Skeletal muscle satellite cell (primary cell): ENCODE data around the gene THY1.
"Not testable (repeated sequence)": the region's sequence is repeated elsewhere in the genome, so short reads cannot be mapped to it uniquely, and the experiment has no call there.

Experiments used
- H3K27me3 ChIP-seq: 2 replicates; pipeline ENCODE4 v1.7.0; 2013; ENCODE audit warnings: low read length; ENCODE audit not compliant: control insufficient read depth, insufficient read depth
- H3K36me3 ChIP-seq: 2 replicates; pipeline ENCODE4 v1.7.0; 2013; ENCODE audit warnings: mild to moderate bottlenecking, control low read depth, low read length; ENCODE audit not compliant: insufficient read depth
- H3K4me1 ChIP-seq: 2 replicates; pipeline ENCODE4 v1.7.0; 2013; ENCODE audit warnings: low read length; ENCODE audit not compliant: control insufficient read depth, insufficient read depth
- H3K4me2 ChIP-seq: 2 replicates; pipeline ENCODE4 v1.7.0; 2013; ENCODE audit warnings: mild to moderate bottlenecking, low read length
- H3K4me3 ChIP-seq: 2 replicates; pipeline ENCODE4 v1.7.0; 2013; ENCODE audit warnings: low read length
- H3K9ac ChIP-seq: 2 replicates; pipeline ENCODE4 v1.7.0; 2013; ENCODE audit warnings: mild to moderate bottlenecking, low read depth, low read length, moderate library complexity
- H3K9me3 ChIP-seq: replicated peaks from 2 replicates; pipeline ENCODE4 v1.7.0; 2013; ENCODE audit warnings: mild to moderate bottlenecking, control low read depth, low read length

Gene THY1

GRCh38 chr11:119441898-119442243 is 18.9 kb upstream of the THY1 start:
- H3K36me3 ChIP-seq, result no peaks in the 10 kb centered on the region
- H3K27me3 ChIP-seq, result no peaks in the 10 kb centered on the region
- H3K9ac ChIP-seq, result no peak overlapping the region
- peaks cover 11% of the 10 kb centered on the region for H3K4me1 ChIP-seq
- H3K4me3 ChIP-seq, result no peak overlapping the region
- H3K4me2 ChIP-seq, result no peak overlapping the region
- H3K9me3 ChIP-seq, result no peaks in the 10 kb centered on the region

- Histone ChIP-seq H3K9ac (no peak overlapping the region), H3K36me3 (no peaks in the 10 kb centered on the region), H3K27me3 (no peaks in the 10 kb centered on the region), H3K4me1 (peaks cover 9% of the 10 kb centered on the region), H3K4me2 (no peak overlapping the region), H3K4me3 (no peak overlapping the region), H3K9me3 (no peaks in the 10 kb centered on the region)
Measured at GRCh38 chr11:119438599-119438998, 15.6 kb upstream of the THY1 start.

GRCh38 chr11:119437521-119437920 is 14.5 kb upstream of the THY1 start:
- peaks cover 20% of the 10 kb centered on the region for H3K4me1 ChIP-seq
- H3K36me3 ChIP-seq, H3K4me2 ChIP-seq, H3K27me3 ChIP-seq, H3K4me3 ChIP-seq, H3K9ac ChIP-seq, H3K9me3 ChIP-seq: not testable (repeated sequence)

GRCh38 chr11:119436711-119437110 is 13.7 kb upstream of the THY1 start:
- Histone ChIP-seq H3K9ac (no peak overlapping the region), H3K27me3 (no peaks in the 10 kb centered on the region), H3K4me2 (no peak overlapping the region), H3K4me1 (peaks cover 27% of the 10 kb centered on the region), H3K9me3 (no peaks in the 10 kb centered on the region), H3K4me3 (no peak overlapping the region), H3K36me3 (no peaks in the 10 kb centered on the region)

- Histone ChIP-seq H3K27me3 (no peaks in the 10 kb centered on the region), H3K36me3 (no peaks in the 10 kb centered on the region), H3K4me2 (no peak overlapping the region), H3K4me1 (peaks cover 27% of the 10 kb centered on the region), H3K9ac (no peak overlapping the region), H3K4me3 (no peak overlapping the region), H3K9me3 (no peaks in the 10 kb centered on the region)
Measured at GRCh38 chr11:119436093-119436492, 13.1 kb upstream of the THY1 start.

GRCh38 chr11:119434591-119435330 is 11.8 kb upstream of the THY1 start:
- Histone ChIP-seq H3K9me3 (no peaks in the 10 kb centered on the region), H3K36me3 (no peaks in the 10 kb centered on the region), H3K27me3 (no peaks in the 10 kb centered on the region), H3K4me3 (no peak overlapping the region), H3K9ac (no peak overlapping the region), H3K4me2 (no peak overlapping the region), H3K4me1 (peaks cover 27% of the 10 kb centered on the region)

- no peaks in the 10 kb centered on the region for H3K36me3 ChIP-seq
- no peaks in the 10 kb centered on the region for H3K9me3 ChIP-seq
- peak overlapping the region; percentile 64 for H3K4me3 ChIP-seq
- peak overlapping the region; percentile 84 for H3K4me2 ChIP-seq
- no peak overlapping the region for H3K9ac ChIP-seq
- no peaks in the 10 kb centered on the region for H3K27me3 ChIP-seq
- H3K4me1 ChIP-seq, result peaks cover 27% of the 10 kb centered on the region
Measured at GRCh38 chr11:119433358-119433725, 10.4 kb upstream of the THY1 start.

GRCh38 chr11:119432484-119433357 is 9.7 kb upstream of the THY1 start:
- peaks cover 27% of the 10 kb centered on the region for H3K4me1 ChIP-seq
- H3K9ac ChIP-seq, result peak overlapping the region; percentile 48
- no peaks in the 10 kb centered on the region for H3K27me3 ChIP-seq
- peak overlapping the region; percentile 64 for H3K4me3 ChIP-seq
- no peaks in the 10 kb centered on the region for H3K36me3 ChIP-seq
- no peaks in the 10 kb centered on the region for H3K9me3 ChIP-seq
- H3K4me2 ChIP-seq, result peak overlapping the region; percentile 84

GRCh38 chr11:119431523-119431922 is 8.6 kb upstream of the THY1 start:
- no peaks in the 10 kb centered on the region for H3K36me3 ChIP-seq
- H3K9me3 ChIP-seq, result no peaks in the 10 kb centered on the region
- no peak overlapping the region for H3K4me2 ChIP-seq
- no peak overlapping the region for H3K9ac ChIP-seq
- no peaks in the 10 kb centered on the region for H3K27me3 ChIP-seq
- H3K4me1 ChIP-seq, result peaks cover 27% of the 10 kb centered on the region
- H3K4me3 ChIP-seq, result no peak overlapping the region

GRCh38 chr11:119427279-119427678 is 4.3 kb upstream of the THY1 start:
- H3K36me3 ChIP-seq, result no peaks in the 10 kb centered on the region
- no peaks in the 10 kb centered on the region for H3K27me3 ChIP-seq
- no peak overlapping the region for H3K4me2 ChIP-seq
- H3K4me1 ChIP-seq, result peaks cover 9% of the 10 kb centered on the region
- H3K4me3 ChIP-seq, result no peak overlapping the region
- H3K9me3 ChIP-seq, result no peaks in the 10 kb centered on the region
- no peak overlapping the region for H3K9ac ChIP-seq

- no peaks in the 10 kb centered on the region for H3K27me3 ChIP-seq
- no peaks in the 10 kb centered on the region for H3K9me3 ChIP-seq
- H3K9ac ChIP-seq, result no peak overlapping the region
- H3K4me3 ChIP-seq, result no peak overlapping the region
- peaks cover 9% of the 10 kb centered on the region for H3K4me1 ChIP-seq
- H3K36me3 ChIP-seq, result no peaks in the 10 kb centered on the region
- H3K4me2 ChIP-seq, result no peak overlapping the region
Measured at GRCh38 chr11:119426142-119426541, 3.2 kb upstream of the THY1 start.

GRCh38 chr11:119424775-119425174 is 1.8 kb upstream of the THY1 start:
- Histone ChIP-seq H3K4me2 (no peak overlapping the region), H3K4me1 (peaks cover 23% of the 10 kb centered on the region), H3K4me3 (no peak overlapping the region), H3K27me3 (no peaks in the 10 kb centered on the region), H3K9ac (no peak overlapping the region), H3K36me3 (peaks cover 8% of the 10 kb centered on the region), H3K9me3 (no peaks in the 10 kb centered on the region)
